Activated naive CD4-positive, alpha-beta T cell treated with Interleukin-2 at 50 U/mL for 16 hours (primary cell): Measurements from ENCODE around the gene PDE6B.
A peak's percentile ranks its signal among the peaks of the same experiment; 100 is the strongest.
"Not testable (repeated sequence)": the region's sequence is repeated elsewhere in the genome, so short reads cannot be mapped to it uniquely, and the experiment has no call there.

ENCODE experiments used
- DNase-seq: peaks from one replicate; pipeline ENCODE4 v3.0.0-alpha.2; 2020

PDE6B gene

GRCh38 chr4:624705-625590 lies at the start of gene PDE6B:
Gene PDE6B (plus strand): TSS chr4:625573. CDS start chr4:625627, 54 bp downstream.
- DNase-seq, result no peak

DNA sequence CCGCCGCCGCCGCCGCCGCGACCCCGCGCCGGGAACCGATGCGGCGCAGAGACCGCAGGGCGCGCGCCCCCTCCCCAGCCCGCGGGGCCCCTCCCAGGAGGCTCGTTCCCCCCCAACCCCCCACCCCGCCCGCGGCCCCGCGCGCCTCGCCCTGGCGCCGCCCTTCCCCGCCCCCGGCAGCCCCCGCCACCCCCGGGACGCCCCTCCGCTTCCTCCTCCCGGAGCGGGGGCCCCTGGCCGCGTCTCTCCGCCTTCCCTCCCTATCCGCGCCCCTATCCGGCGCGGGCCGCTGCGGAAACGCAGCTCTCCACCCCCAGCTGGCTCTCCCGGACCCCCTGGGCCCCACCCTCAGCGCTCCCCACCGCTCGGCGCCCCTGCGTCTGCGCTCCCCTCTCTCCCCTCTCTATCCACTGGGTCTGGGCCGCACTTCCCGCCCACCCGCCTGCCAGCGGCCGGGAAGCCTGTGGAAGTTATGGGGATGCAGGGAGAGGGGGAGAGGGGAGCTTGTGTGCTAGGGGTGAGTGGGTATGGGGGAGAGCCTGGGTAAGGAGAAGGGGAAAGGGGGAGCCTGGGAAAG lies 49.0 kb upstream of the PDE6B start, which contains the start of gene TMEM271:
TSS of gene TMEM271 (minus strand) at position 51 of the 577 bp plus-strand sequence. CDS start 233 bp downstream, outside the sequence.
- no peak for DNase-seq

DNA sequence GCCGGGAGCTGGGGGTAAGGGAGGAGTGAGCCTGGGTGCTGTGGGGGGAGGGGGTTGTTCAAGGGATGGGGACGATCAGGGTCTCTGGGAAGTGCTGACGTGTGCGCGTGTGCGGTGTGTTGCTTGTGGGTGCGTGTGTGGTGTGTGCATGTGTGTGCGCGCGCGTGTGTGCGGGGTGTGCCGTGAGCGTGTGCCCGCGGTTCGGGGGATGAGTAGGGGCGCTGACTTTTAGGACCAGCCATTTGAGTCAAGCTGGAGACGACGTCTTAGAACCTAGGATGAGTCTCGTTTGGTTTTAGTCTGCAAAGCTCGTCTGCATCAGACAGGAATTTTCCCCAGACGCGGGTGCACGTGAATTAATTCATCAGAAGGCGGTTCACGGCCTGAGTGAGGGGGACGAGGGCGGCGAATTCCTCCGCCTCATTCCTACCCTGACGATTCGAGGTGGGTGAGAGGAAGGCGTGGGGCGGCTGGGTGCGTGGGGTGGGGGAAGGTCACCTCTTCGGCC lies 48.3 kb upstream of the PDE6B start:
- no peak for DNase-seq

- no peak for DNase-seq
These were observed 47.6 kb upstream of the PDE6B start for GRCh38 chr4:577499-578450.

GRCh38 chr4:578451-579443 lies 46.6 kb upstream of the PDE6B start:
- no peak for DNase-seq

DNA sequence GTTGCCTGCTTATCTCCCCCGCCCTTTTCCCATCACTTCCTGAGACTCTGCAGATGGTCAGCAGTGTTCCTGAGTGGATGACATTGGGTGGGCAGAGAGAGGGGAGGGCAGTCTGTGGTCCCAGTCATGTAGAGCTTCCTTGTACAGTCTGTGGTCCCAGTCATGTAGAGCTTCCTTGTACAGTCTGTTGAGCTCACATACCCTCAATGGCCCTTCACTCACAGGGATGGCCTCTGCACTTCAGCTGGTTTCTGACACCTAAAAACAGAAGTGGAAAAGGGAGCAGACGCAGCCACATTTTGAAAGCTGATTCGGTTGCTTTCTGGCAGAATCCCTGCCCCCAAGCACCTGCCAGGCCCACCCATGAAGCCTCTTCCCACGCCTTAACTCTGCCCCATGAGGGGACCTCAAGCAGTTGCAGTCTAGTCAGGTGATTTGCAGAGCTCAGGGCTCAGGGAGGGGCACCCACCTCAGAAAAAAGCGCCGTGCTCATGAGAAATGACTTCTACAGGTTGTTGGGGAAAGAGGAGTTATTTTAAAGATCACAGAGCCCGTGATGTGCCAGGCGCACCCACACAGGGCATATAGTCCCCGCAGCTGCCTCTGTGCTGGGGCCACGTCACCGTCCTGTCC lies 45.7 kb upstream of the PDE6B start:
- DNase-seq, result no peak

DNA sequence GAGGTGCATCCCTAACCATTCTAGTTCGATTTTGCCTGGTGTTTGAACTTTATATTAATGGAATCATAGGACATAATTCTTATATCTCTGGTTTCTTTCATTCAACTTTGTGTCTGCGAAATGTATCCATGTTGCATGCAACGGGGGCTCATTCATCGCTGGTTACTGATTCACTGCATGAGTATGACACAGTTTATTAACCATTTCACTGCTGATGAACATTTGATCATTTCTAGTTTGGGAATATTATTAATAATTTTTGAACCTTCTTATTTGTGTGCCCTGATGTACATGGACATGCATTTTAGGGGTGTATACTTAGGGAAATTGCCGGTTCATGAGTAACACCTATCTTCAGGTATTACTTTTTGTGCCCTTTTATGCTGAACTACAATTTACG lies 44.2 kb upstream of the PDE6B start:
- no peak for DNase-seq

DNA sequence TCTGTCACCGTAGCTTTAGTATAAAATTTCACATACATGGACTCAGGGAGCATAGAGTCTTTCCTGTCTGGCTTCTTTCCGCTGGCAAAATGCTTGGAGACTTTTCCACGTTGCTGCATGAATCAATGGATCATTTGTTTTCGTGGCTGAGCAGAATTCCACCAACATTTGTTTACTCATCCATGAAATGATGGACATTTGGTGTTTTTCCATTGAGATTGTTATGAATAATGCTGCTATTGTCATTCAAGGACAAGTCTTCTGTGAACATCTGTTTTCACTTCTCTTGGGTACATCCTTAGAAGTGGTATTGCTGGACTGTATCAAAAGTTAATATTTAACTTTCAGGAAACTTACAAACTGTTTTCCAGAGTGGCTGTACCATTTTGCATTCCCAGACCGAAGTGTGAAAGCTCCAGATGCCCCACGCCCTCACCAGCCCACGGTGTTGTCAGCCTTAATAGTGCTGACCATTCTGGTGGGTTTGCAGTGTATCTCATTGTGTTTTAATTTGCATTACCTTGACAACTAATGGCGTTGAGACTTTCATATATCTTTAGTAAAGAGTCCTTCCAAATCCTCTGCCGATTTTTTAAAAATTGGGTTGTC lies 43.5 kb upstream of the PDE6B start:
- DNase-seq, result no peak

DNA sequence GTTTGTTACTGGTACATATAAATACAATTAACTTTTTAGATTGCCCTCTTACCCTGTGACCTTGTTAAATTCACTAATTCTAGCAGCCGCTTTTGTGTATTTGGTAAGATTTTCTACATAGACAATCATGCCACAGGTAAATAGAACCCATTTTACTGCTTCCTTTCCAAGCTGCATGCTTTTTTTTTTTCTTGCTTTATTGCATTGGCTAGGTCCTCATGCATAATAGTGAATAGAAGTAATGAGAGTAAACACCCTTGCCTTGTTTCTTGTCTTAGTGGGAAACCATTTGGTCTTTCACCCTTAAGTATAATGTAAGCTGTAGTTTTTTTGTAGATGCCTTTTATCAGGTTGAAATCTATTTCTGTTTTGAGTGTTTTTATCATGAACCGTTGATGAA lies 41.6 kb upstream of the PDE6B start:
- DNase-seq, result no peak

DNA sequence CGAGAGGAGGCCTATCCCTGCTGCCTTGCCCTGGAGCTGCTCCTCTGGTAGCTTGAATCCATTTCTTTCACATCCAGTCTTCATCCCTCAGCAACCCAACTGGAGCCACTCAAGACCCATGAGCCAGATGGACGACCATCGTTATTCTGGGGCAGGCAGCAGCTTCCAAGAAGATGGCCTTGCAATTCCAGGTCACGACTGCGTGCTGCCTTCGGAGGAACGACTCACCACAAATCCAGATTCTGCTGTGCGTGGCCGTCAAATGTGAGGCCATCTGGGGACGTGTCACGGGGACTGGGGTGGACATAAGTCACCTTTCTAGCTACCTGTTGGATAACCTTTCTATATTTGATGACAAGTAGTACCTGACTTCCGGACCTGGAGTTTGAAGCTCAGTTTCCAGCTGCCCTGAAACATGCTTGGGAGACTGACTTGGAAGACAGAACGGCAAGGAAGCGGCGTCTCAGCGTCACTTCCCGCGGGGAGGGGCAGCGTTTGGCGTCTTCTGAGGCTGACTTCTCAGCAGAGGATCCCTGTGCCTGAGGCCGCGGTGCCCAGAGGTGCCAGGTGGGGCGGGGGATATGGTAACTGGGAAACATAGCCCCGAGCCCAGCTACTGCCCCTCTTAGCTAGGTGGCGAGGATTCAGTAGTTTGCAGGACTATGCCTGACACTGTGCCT lies 37.6 kb upstream of the PDE6B start:
- DNase-seq, result no peak

GRCh38 chr4:588351-588849 lies 37.0 kb upstream of the PDE6B start:
- DNase-seq, result no peak

- DNase-seq, result no peak
These were observed 36.0 kb upstream of the PDE6B start for GRCh38 chr4:589219-589963.

GRCh38 chr4:590313-590841 lies 35.0 kb upstream of the PDE6B start:
- DNase-seq, result no peak

DNA sequence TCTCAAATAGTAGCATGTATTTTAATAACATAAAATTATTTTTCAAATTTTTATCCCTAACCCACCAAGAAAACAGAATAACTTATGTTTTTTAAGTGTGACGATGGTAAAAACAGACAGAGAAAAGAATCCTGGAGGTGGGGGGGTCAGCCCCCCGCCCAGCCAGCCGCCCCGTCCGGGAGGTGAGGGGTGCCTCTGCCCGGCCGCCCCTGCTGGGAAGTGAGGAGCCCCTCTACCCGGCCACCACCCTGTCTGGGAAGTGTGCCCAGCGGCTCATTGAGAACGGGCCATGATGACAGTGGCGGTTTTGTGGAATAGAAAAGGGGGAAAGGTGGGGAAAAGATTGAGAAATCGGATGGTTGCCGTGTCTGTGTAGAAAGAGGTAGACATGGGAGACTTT lies 33.2 kb upstream of the PDE6B start:
- DNase-seq, result not testable (repeated sequence)

GRCh38 chr4:592825-593520 lies 32.4 kb upstream of the PDE6B start:
- DNase-seq, result no peak

- DNase-seq, result no peak
These were observed 26.4 kb upstream of the PDE6B start for GRCh38 chr4:598925-599324.

GRCh38 chr4:600166-600565 lies 25.2 kb upstream of the PDE6B start:
- DNase-seq, result no peak

DNA sequence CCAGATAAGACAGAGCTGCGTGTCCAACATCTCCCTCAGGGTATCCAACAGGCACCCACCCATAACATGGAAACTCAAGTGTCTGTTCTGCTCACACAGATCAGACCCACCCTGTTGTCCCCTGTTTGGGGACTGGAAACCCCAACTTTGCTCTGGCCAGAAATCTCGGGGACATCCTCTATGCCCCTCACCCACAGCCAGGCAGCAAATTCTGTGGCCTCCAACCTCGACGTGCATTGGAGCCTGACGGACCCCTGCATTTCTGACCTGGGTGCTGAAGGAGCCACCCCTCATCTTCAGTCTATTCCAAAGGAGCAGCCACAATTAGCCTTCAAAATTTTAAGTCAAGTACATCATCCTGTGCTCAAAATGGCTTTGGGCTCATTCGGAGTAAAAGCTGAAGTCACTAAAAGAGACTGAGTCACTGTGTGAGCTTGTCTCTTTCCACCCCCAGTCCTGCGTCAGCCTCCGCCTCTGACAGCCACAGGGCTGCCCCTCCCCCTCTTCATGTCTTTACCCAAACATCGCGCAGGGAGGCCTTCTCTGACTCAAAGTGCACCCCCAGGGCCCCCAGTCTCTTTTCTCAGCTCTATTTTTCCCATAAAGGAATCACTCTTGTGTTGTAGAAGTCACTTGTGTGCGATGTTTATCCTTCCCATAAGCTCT lies 24.4 kb upstream of the PDE6B start:
- peak; percentile 31 for DNase-seq
